GM19452 (cell line): ENCODE measurements around the gene ADCY7.

Source experiments
- ATAC-seq: cut with Tn5 transposase; IDR thresholded peaks from one replicate; pipeline ENCODE4 v1.9.1; 2021; ENCODE audit not compliant: unreplicated experiment

Gene ADCY7

GRCh38 chr16:50247906-50248608 is 18.3 kb upstream of the ADCY7 start:
- ATAC-seq: no peak

- ATAC-seq: no peak
Observed at GRCh38 chr16:50248845-50249244, 17.5 kb upstream of the ADCY7 start.

- ATAC-seq: no peak
Observed at GRCh38 chr16:50251375-50252081, 14.8 kb upstream of the ADCY7 start.

GRCh38 chr16:50252082-50252611 is 14.2 kb upstream of the ADCY7 start:
- no peak for ATAC-seq

GRCh38 chr16:50252874-50253513 is 13.4 kb upstream of the ADCY7 start:
- ATAC-seq: no peak

- ATAC-seq: no peak
Observed at GRCh38 chr16:50253514-50253910, 12.8 kb upstream of the ADCY7 start.

- ATAC-seq: no peak
Observed at GRCh38 chr16:50254072-50254471, 12.3 kb upstream of the ADCY7 start.

- ATAC-seq: no peak
Observed at GRCh38 chr16:50255538-50255937, 10.8 kb upstream of the ADCY7 start.

GRCh38 chr16:50256604-50257003 is 9.7 kb upstream of the ADCY7 start:
- ATAC-seq: no peak

- ATAC-seq: no peak
Observed at GRCh38 chr16:50257876-50258275, 8.5 kb upstream of the ADCY7 start.

GRCh38 chr16:50259334-50260205 is 6.8 kb upstream of the ADCY7 start:
- no peak for ATAC-seq

GRCh38 chr16:50260206-50261159 is 5.9 kb upstream of the ADCY7 start:
- no peak for ATAC-seq

- no peak for ATAC-seq
Observed at GRCh38 chr16:50261160-50261706, 5.1 kb upstream of the ADCY7 start.

- no peak for ATAC-seq
Observed at GRCh38 chr16:50261707-50262235, 4.6 kb upstream of the ADCY7 start.

GRCh38 chr16:50263060-50263909 is 3.1 kb upstream of the ADCY7 start:
- ATAC-seq: no peak

GRCh38 chr16:50263940-50264929 is 2.1 kb upstream of the ADCY7 start:
- no peak for ATAC-seq

- no peak for ATAC-seq
Observed at GRCh38 chr16:50265260-50265659, 1.1 kb upstream of the ADCY7 start.
